ENCODE data around the gene ZKSCAN8. TPM values are rescaled to one million over a fixed set of nuclear protein-coding genes. Genes with fewer than 3 reads are reported as not detected.
A peak's percentile ranks its signal among the peaks of the same experiment; 100 is the strongest.

ZKSCAN8 gene
- total RNA-seq, 2 experiments from 2014 or later: 16.6 to 22.3 TPM

DNA sequence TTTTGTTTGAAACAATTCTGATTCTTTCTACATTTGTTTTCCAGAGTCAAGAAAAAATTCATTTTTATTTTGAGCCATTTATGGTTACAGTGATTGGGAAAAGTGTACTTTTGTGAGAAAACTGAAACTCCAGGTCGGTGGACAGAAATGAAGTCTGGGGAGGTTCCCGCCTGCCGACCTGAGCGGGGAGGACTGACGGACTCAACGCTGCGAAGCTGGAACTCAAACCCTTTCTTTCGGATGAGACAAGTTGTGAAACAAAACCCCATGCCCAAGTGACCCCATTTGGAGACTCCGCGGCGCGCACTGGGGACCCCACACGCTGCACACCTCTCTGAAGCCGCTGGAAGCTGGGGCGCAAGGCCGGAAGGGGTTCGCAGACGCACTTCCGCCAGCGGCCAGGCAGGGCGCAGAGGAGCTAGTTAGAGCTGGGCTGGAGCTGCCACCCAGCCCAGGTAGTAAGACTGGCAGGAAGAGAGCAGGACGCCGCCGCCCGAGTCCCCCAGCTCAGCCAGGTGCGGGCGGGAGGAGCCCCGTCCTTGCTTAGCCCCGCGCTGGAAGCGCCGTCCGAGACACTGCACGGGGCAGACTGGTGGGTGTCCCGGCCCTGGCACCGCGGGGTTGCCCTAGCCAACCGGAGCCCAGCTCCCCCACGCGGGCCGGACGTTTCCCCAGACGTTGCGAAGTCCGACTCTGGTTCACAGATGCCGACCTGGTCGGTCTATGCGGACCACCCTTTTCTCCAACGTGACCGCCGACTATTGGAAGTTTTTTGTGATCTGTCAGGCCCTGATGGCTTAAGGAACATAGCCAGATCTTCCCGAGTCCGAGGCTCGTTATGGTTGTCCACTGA, 37.1 kb upstream of the ZKSCAN8 start:
- peak; percentile 90 for DNase-seq (ENCODE audit: low spot score)
- Histone ChIP-seq H3K4me2 (ENCODE audit: low read length) (peak overlapping the region; percentile 82), H3K9me2 (ENCODE audit: insufficient read depth, low read length) (no peaks in the 10 kb centered on the region), H3K79me2 (ENCODE audit: insufficient read depth, low read depth, low read length) (no peaks in the 10 kb centered on the region), H3K36me3 (ENCODE audit: insufficient read depth, low read length) (no peaks in the 10 kb centered on the region), H3K4me1 (ENCODE audit: insufficient read depth, low read length, poor library complexity, severe bottlenecking) (peaks cover 23% of the 10 kb centered on the region), H2AFZ (ENCODE audit: low read length) (peak overlapping the region; percentile 96), H3K4me3 (ENCODE audit: low read depth, low read length, poor library complexity, severe bottlenecking) (peak overlapping the region; percentile 71), H4K20me1 (ENCODE audit: insufficient read depth, low read length) (no peaks in the 10 kb centered on the region), H3K9me3 (ENCODE audit: low read length) (no peaks in the 10 kb centered on the region), H3K27ac (ENCODE audit: low read depth, low read length, poor library complexity, severe bottlenecking) (peak overlapping the region; percentile 44)
- CTCF ChIA-PET (ENCODE audit: unreplicated experiment): no interaction called here
- intact Hi-C loops (cut with micrococcal nuclease; ENCODE audit: unreplicated experiment): loop anchor here (1.0 to 2.0 kb wide), 3 partner anchors 20 to 33 kb away; partner anchors contain the start of genes ZNF165 and ZSCAN16
- TF ChIP-seq, protein P1, sequence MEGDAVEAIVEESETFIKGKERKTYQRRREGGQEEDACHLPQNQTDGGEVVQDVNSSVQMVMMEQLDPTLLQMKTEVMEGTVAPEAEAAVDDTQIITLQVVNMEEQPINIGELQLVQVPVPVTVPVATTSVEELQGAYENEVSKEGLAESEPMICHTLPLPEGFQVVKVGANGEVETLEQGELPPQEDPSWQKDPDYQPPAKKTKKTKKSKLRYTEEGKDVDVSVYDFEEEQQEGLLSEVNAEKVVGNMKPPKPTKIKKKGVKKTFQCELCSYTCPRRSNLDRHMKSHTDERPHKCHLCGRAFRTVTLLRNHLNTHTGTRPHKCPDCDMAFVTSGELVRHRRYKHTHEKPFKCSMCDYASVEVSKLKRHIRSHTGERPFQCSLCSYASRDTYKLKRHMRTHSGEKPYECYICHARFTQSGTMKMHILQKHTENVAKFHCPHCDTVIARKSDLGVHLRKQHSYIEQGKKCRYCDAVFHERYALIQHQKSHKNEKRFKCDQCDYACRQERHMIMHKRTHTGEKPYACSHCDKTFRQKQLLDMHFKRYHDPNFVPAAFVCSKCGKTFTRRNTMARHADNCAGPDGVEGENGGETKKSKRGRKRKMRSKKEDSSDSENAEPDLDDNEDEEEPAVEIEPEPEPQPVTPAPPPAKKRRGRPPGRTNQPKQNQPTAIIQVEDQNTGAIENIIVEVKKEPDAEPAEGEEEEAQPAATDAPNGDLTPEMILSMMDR (conservative IDR thresholded peaks at IDR 0.05; ENCODE audit: low read length): peak; percentile 68
- TF ChIP-seq EZH2phosphoT487 (IDR thresholded peaks at IDR 0.05; ENCODE audit: borderline replicate concordance, low read depth, low read length): no peak
- POLR2A ChIA-PET: interaction anchor here (0.5 to 2.2 kb wide), 11 partner anchors 12 to 957 kb away, joined by 3 to 17 read pairs (median 4); partner anchors contain the start of genes ZKSCAN8 and ZSCAN16
- BruUV-seq (replicated peaks): TSS peak; percentile 92

DNA sequence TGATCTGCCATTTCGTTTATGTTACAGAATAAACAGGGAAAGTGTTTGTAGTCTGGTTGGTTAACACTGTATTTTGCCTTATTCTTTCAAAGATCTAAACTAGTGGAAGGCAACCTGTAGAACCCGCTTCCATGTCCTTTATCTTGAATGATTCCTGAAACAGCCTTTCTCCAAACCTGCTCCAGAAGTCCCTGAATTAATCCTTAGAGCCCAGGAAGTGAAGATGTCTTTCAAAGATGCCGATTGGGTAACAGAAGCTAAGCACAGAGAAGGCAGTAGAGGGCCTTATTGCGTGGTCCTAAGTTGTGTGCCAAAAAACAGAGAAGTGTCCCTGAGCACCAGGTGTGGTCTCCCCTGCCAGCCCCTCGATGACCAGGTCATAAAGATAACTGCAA, 36.4 kb upstream of the ZKSCAN8 start:
- TF ChIP-seq EZH2phosphoT487 (IDR thresholded peaks at IDR 0.05; ENCODE audit: borderline replicate concordance, low read depth, low read length): no peak
- TF ChIP-seq, protein P1 (conservative IDR thresholded peaks at IDR 0.05; ENCODE audit: low read length): 0 out of 2 replicates have a peak, but pooled peaks have one; percentile 27
- Histone ChIP-seq H3K9me2 (ENCODE audit: insufficient read depth, low read length) (no peaks in the 10 kb centered on the region), H3K4me1 (ENCODE audit: insufficient read depth, low read length, poor library complexity, severe bottlenecking) (peaks cover 23% of the 10 kb centered on the region), H3K27ac (ENCODE audit: low read depth, low read length, poor library complexity, severe bottlenecking) (peak overlapping the region; percentile 44), H2AFZ (ENCODE audit: low read length) (peak overlapping the region; percentile 96), H3K4me2 (ENCODE audit: low read length) (peak overlapping the region; percentile 82), H3K36me3 (ENCODE audit: insufficient read depth, low read length) (no peaks in the 10 kb centered on the region), H3K4me3 (ENCODE audit: low read depth, low read length, poor library complexity, severe bottlenecking) (peak overlapping the region; percentile 71), H3K9me3 (ENCODE audit: low read length) (no peaks in the 10 kb centered on the region), H4K20me1 (ENCODE audit: insufficient read depth, low read length) (no peaks in the 10 kb centered on the region), H3K79me2 (ENCODE audit: insufficient read depth, low read depth, low read length) (no peaks in the 10 kb centered on the region)
- ChIA-PET CTCF (ENCODE audit: unreplicated experiment) (no interaction called here), POLR2A (interaction anchor here (0.6 to 2.2 kb wide), 12 partner anchors 10 to 298 kb away, joined by 3 to 17 read pairs (median 4); partner anchors contain the start of genes ZKSCAN8 and ZSCAN16)
- peak; percentile 56 for DNase-seq (ENCODE audit: low spot score)
- no TSS peak for BruUV-seq (replicated peaks)
- intact Hi-C loops (cut with micrococcal nuclease; ENCODE audit: unreplicated experiment): loop anchor here (2.0 kb wide), 1 partner anchor 20 kb away; the partner anchor contains the start of gene ZSCAN16

Measured in OCI-LY7 (cell line).